HepG2 (cell line): Measurements from ENCODE around the gene H2AZ1. TPM values are rescaled to one million over a fixed set of nuclear protein-coding genes. Genes with fewer than 3 reads are reported as not detected.

Source experiments
- FOXK2 ChIP-seq: fragments of 450-650 bp; IDR thresholded peaks from 2 replicates; pipeline ENCODE4 v1.6.1; 2016
- KAT8 ChIP-seq: IDR thresholded peaks from 2 replicates; pipeline ENCODE4 v1.6.1; 2016; ENCODE audit warnings: missing genetic modification reagents, missing compliant biosample characterization
- POLR2AphosphoS5 ChIP-seq: IDR thresholded peaks from 2 replicates; pipeline ENCODE4 v1.6.1; 2012; ENCODE audit warnings: low read depth, low read length
- REPIN1 ChIP-seq: sonication (generic); formaldehyde crosslinking; IDR thresholded peaks from 2 replicates; pipeline ENCODE4 v1.8.0; 2022; ENCODE audit warnings: missing genetic modification reagents, low read depth, mild to moderate bottlenecking, borderline replicate concordance
- SP1 ChIP-seq, 2 experiments: fragments of 450-650 bp in 1 of 2; sonication (generic) in 1 of 2; formaldehyde crosslinking in 1 of 2; IDR thresholded peaks; 2 replicates each; pipeline versions ENCODE4 v1.4.0 to v1.6.1; 2016 to 2020; ENCODE audit warnings: missing genetic modification reagents in 1 of 2
- ZEB1 ChIP-seq: IDR thresholded peaks from 2 replicates; pipeline ENCODE4 v1.6.1; 2012; ENCODE audit warnings: mild to moderate bottlenecking, low read depth, inconsistent platforms; ENCODE audit not compliant: insufficient replicate concordance
- ZNF235 ChIP-seq: sonication (generic); formaldehyde crosslinking; IDR thresholded peaks from 2 replicates; pipeline ENCODE4 v1.8.1; 2023; ENCODE audit warnings: mild to moderate bottlenecking, missing genetic modification reagents, borderline replicate concordance
- ZNF776 ChIP-seq: sonication (generic); formaldehyde crosslinking; IDR thresholded peaks from 2 replicates; pipeline ENCODE4 v1.4.0; 2020; ENCODE audit warnings: mild to moderate bottlenecking, missing genetic modification reagents
- polyA plus RNA-seq, 8 experiments: library from polyadenylated mRNA; depleted of rRNA in 3 of 8; stranded (reverse) in 7 of 8; unstranded in 1 of 8; fragments of >200 nt; fragmentation: Illumina TruSeq in 4 of 8; extraction: Trizol in 4 of 8; gene quantifications; 2 replicates each; pipeline versions ENCODE4 v1.2.1 to v1.2.3, GENCODE V29; 2011 to 2016; ENCODE audit warnings: low read depth in 4 of 8, missing spikeins in 1 of 8, mixed read lengths in 1 of 8; ENCODE audit not compliant: insufficient read depth in 1 of 8
- total RNA-seq, 5 experiments: library from RNA; depleted of rRNA; stranded (reverse); fragments of >200 nt; fragmentation: Illumina TruSeq; extraction: Trizol; gene quantifications; 2 replicates each; pipeline ENCODE4 v1.2.3, GENCODE V29; 2016; ENCODE audit warnings: low read depth in 1 of 5
- TF ChIP-seq, protein P1 (sequence below), 2 experiments: sonication (generic) in 1 of 2; formaldehyde crosslinking in 1 of 2; IDR thresholded peaks; 2 replicates each; pipeline versions ENCODE4 v1.4.0 to v1.6.1; 2018 to 2020; ENCODE audit warnings: missing genetic modification reagents in 2 of 2, borderline replicate concordance in 1 of 2, low read depth in 1 of 2, mild to moderate bottlenecking in 1 of 2, missing biosample characterization in 1 of 2
- TF ChIP-seq, protein P2 (sequence below): sonication (generic); formaldehyde crosslinking; IDR thresholded peaks from 2 replicates; pipeline ENCODE4 v1.9.0; 2022; ENCODE audit warnings: missing genetic modification reagents, mild to moderate bottlenecking, borderline replicate concordance
- TF ChIP-seq, protein P3 (sequence below): sonication (generic); formaldehyde crosslinking; IDR thresholded peaks from 2 replicates; pipeline ENCODE4 v1.9.0; 2021; ENCODE audit warnings: missing genetic modification reagents, mild to moderate bottlenecking, borderline replicate concordance
- TF ChIP-seq, protein P4 (sequence below): IDR thresholded peaks from 2 replicates; pipeline ENCODE4 v1.6.1; 2018; ENCODE audit warnings: missing genetic modification reagents, mild to moderate bottlenecking, missing compliant biosample characterization
- TF ChIP-seq, protein P5 (sequence below): sonication (generic); formaldehyde crosslinking; conservative IDR thresholded peaks from 2 replicates; pipeline ENCODE4 v1.8.0; 2022; ENCODE audit warnings: missing genetic modification reagents
- TF ChIP-seq, protein P6 (sequence below): sonication (generic); formaldehyde crosslinking; conservative IDR thresholded peaks from 2 replicates; pipeline ENCODE4 v1.4.0; 2020; ENCODE audit warnings: missing genetic modification reagents
- TF ChIP-seq, protein P7 (sequence below): sonication (generic); formaldehyde crosslinking; IDR thresholded peaks from 2 replicates; pipeline ENCODE4 v1.4.0; 2020; ENCODE audit warnings: low read depth, mild to moderate bottlenecking, missing genetic modification reagents

H2AZ1 gene
- total and polyA plus RNA-seq, 2 of the 13 experiments (the other 11 are each of a cell fraction or from before 2014, with no cell fraction given) = 301 to 574 TPM

DNA sequence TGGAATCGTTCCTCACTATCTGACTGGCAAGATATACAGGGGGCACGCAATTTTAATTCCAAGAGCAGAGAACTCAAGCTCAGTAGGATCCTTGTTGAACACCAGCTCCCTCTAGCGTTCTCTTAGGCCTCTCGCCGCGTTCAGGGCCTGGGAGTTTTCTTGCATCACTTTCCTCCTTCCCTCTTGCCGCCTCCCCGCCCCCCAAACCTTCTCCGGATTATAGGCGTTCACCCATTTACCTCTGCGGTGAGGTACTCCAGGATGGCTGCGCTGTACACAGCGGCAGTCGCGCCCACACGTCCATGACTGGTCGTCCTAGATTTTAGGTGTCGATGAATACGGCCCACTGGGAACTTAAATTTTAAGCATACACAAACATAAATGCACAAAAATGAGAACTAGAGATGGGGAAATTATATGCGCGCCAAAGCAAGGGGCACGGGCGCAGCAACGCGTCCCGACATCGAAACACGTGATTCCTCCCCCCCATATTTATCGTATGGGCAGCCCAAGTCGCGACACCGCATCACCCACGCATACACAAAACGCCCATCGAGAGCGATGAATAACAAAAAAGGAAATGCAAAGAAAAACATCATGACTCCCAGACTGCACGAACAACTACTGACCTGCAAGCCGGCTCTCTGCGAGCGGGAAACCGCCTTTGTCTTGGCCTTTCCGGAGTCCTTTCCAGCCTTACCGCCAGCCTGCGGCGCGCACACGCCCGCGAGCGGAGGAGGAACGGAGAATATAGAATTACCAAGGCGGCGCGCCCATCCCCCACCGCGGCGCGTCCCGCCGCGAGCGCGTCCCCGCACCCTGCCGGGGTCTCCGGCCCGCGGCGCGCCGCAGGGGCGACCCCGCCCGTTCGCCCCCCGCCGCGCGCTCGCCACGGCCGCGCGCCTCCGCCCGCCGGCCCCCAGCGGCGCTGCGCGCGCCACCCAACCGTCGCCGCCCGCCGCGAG is 759 bp downstream of the H2AZ1 start (continued):
- no peak for TF ChIP-seq ZNF776
- TF ChIP-seq, protein P1, sequence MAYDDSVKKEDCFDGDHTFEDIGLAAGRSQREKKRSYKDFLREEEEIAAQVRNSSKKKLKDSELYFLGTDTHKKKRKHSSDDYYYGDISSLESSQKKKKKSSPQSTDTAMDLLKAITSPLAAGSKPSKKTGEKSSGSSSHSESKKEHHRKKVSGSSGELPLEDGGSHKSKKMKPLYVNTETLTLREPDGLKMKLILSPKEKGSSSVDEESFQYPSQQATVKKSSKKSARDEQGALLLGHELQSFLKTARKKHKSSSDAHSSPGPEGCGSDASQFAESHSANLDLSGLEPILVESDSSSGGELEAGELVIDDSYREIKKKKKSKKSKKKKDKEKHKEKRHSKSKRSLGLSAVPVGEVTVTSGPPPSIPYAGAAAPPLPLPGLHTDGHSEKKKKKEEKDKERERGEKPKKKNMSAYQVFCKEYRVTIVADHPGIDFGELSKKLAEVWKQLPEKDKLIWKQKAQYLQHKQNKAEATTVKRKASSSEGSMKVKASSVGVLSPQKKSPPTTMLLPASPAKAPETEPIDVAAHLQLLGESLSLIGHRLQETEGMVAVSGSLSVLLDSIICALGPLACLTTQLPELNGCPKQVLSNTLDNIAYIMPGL (CRISPR knock-in tag; IDR thresholded peaks at IDR 0.05; ENCODE audit: borderline replicate concordance in 1 of 2, low read depth in 1 of 2) = peak; percentile 79 to 93
- TF ChIP-seq FOXK2 = peak; percentile 4; the same call in 1 of the 2 replicates
- TF ChIP-seq, protein P2, sequence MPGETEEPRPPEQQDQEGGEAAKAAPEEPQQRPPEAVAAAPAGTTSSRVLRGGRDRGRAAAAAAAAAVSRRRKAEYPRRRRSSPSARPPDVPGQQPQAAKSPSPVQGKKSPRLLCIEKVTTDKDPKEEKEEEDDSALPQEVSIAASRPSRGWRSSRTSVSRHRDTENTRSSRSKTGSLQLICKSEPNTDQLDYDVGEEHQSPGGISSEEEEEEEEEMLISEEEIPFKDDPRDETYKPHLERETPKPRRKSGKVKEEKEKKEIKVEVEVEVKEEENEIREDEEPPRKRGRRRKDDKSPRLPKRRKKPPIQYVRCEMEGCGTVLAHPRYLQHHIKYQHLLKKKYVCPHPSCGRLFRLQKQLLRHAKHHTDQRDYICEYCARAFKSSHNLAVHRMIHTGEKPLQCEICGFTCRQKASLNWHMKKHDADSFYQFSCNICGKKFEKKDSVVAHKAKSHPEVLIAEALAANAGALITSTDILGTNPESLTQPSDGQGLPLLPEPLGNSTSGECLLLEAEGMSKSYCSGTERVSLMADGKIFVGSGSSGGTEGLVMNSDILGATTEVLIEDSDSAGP (CRISPR knock-in tag) = peak; percentile 59; the same call in 1 of the 2 replicates
- TF ChIP-seq ZNF235 (CRISPR knock-in tag) = no peak
- TF ChIP-seq POLR2AphosphoS5 = 0 out of 2 replicates have a peak, but pooled peaks have one; percentile 41
- TF ChIP-seq, protein P3, sequence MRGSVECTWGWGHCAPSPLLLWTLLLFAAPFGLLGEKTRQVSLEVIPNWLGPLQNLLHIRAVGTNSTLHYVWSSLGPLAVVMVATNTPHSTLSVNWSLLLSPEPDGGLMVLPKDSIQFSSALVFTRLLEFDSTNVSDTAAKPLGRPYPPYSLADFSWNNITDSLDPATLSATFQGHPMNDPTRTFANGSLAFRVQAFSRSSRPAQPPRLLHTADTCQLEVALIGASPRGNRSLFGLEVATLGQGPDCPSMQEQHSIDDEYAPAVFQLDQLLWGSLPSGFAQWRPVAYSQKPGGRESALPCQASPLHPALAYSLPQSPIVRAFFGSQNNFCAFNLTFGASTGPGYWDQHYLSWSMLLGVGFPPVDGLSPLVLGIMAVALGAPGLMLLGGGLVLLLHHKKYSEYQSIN (CRISPR knock-in tag) = no peak
- TF ChIP-seq ZEB1 = peak; percentile 47
- TF ChIP-seq, protein P4, sequence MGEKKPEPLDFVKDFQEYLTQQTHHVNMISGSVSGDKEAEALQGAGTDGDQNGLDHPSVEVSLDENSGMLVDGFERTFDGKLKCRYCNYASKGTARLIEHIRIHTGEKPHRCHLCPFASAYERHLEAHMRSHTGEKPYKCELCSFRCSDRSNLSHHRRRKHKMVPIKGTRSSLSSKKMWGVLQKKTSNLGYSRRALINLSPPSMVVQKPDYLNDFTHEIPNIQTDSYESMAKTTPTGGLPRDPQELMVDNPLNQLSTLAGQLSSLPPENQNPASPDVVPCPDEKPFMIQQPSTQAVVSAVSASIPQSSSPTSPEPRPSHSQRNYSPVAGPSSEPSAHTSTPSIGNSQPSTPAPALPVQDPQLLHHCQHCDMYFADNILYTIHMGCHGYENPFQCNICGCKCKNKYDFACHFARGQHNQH (CRISPR knock-in tag) = 0 out of 2 replicates have a peak, but pooled peaks have one; percentile 57
- no peak for TF ChIP-seq REPIN1 (CRISPR knock-in tag)
- no peak for TF ChIP-seq SP1 (IDR thresholded peaks at IDR 0.05)
- TF ChIP-seq SP1 (CRISPR knock-in tag; IDR thresholded peaks at IDR 0.05) = no peak
- TF ChIP-seq, protein P5, sequence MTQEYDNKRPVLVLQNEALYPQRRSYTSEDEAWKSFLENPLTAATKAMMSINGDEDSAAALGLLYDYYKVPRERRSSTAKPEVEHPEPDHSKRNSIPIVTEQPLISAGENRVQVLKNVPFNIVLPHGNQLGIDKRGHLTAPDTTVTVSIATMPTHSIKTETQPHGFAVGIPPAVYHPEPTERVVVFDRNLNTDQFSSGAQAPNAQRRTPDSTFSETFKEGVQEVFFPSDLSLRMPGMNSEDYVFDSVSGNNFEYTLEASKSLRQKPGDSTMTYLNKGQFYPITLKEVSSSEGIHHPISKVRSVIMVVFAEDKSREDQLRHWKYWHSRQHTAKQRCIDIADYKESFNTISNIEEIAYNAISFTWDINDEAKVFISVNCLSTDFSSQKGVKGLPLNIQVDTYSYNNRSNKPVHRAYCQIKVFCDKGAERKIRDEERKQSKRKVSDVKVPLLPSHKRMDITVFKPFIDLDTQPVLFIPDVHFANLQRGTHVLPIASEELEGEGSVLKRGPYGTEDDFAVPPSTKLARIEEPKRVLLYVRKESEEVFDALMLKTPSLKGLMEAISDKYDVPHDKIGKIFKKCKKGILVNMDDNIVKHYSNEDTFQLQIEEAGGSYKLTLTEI (CRISPR knock-in tag) = no peak
- TF ChIP-seq, protein P6, sequence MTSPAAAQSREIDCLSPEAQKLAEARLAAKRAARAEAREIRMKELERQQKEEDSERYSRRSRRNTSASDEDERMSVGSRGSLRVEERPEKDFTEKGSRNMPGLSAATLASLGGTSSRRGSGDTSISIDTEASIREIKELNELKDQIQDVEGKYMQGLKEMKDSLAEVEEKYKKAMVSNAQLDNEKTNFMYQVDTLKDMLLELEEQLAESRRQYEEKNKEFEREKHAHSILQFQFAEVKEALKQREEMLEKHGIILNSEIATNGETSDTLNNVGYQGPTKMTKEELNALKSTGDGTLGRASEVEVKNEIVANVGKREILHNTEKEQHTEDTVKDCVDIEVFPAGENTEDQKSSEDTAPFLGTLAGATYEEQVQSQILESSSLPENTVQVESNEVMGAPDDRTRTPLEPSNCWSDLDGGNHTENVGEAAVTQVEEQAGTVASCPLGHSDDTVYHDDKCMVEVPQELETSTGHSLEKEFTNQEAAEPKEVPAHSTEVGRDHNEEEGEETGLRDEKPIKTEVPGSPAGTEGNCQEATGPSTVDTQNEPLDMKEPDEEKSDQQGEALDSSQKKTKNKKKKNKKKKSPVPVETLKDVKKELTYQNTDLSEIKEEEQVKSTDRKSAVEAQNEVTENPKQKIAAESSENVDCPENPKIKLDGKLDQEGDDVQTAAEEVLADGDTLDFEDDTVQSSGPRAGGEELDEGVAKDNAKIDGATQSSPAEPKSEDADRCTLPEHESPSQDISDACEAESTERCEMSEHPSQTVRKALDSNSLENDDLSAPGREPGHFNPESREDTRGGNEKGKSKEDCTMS (CRISPR knock-in tag) = no peak
- peak; percentile 62; the same call in 1 of the 2 replicates for TF ChIP-seq KAT8 (CRISPR knock-in tag)
- TF ChIP-seq, protein P7, sequence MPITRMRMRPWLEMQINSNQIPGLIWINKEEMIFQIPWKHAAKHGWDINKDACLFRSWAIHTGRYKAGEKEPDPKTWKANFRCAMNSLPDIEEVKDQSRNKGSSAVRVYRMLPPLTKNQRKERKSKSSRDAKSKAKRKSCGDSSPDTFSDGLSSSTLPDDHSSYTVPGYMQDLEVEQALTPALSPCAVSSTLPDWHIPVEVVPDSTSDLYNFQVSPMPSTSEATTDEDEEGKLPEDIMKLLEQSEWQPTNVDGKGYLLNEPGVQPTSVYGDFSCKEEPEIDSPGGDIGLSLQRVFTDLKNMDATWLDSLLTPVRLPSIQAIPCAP (CRISPR knock-in tag) = no peak
